HCT116 (cell line): ENCODE measurements around the gene PPY. TPM values are rescaled to one million over a fixed set of nuclear protein-coding genes. Genes with fewer than 3 reads are reported as not detected.

Source experiments
- ATAC-seq: fragments of 200-7000 bp; cut with Tn5 transposase; 2 replicates; pipeline ENCODE4 v1.9.1; 2020; ENCODE audit warnings: mild to moderate bottlenecking, moderate library complexity
- BruUV-seq: library from RNA; stranded (reverse); fragments of 400-500 nt; replicated peaks from 2 replicates; lab custom pipeline; 2021; lab: Mats Ljungman, UMichigan
- CTCF ChIA-PET: fragments of 300-600 bp; sonication (Branson Sonifier 250); formaldehyde crosslinking; loops from one replicate; lab custom pipeline; 2021; ENCODE audit warnings: antibody characterized with exemption; lab: Charles Lee
- POLR2A ChIA-PET: fragments of 300-600, 350-600 bp; sonication (Branson Sonifier 250); formaldehyde crosslinking; loops from one replicate; lab custom pipeline; 2021; ENCODE audit warnings: antibody characterized with exemption; lab: Charles Lee
- RAD21 ChIA-PET, 2 experiments: fragments of 300-600 bp; sonication (Branson Sonifier 250); formaldehyde crosslinking; loops; one replicate each; lab custom pipeline; 2023; ENCODE audit warnings: low total read pairs in 2 of 2; ENCODE audit not compliant: uncharacterized antibody in 2 of 2, unreplicated experiment in 2 of 2, low non-redundant PET in 1 of 2; lab: Charles Lee
- DNase-seq: peaks from one replicate; pipeline ENCODE4 v3.0.0-alpha.2; 2010; ENCODE audit warnings: low read depth, low spot score
- H2AFZ ChIP-seq: fragments of 200-600 bp; shearing (Covaris generic), sonication (generic); 2 replicates; pipeline ENCODE4 v1.6.1; 2017; ENCODE audit warnings: low read depth, mixed run types, mixed read lengths, antibody characterized with exemption, low read length; ENCODE audit not compliant: poor library complexity, severe bottlenecking
- H3K27ac ChIP-seq: 2 replicates; pipeline ENCODE4 v1.5.1; 2012; ENCODE audit warnings: low read depth, low read length
- H3K27me3 ChIP-seq: fragments of 200-600 bp; sonication (generic); 2 replicates; pipeline ENCODE4 v1.6.1; 2016; ENCODE audit warnings: mixed run types, low read length, mixed read lengths; ENCODE audit not compliant: insufficient read depth
- H3K36me3 ChIP-seq, 2 experiments: fragments of 200-500 bp in 1 of 2; fragments of 200-600 bp in 1 of 2; sonication (Bioruptor generic) in 1 of 2; sonication (generic) in 1 of 2; 2 replicates each; pipeline versions ENCODE4 v1.5.1 to v1.6.1; 2014 to 2016; ENCODE audit warnings: low read length in 2 of 2, inconsistent platforms in 1 of 2, mixed read lengths in 1 of 2, mixed run types in 1 of 2; ENCODE audit not compliant: insufficient read depth in 2 of 2, control insufficient read depth in 1 of 2
- H3K4me1 ChIP-seq, 2 experiments: fragments of 200-600 bp in 1 of 2; sonication (generic) in 1 of 2; 2 replicates each; pipeline versions ENCODE4 v1.5.1 to v1.6.1; 2012 to 2017; ENCODE audit warnings: low read length in 2 of 2, inconsistent platforms in 1 of 2, mild to moderate bottlenecking in 1 of 2, mixed read lengths in 1 of 2, mixed run types in 1 of 2, moderate library complexity in 1 of 2; ENCODE audit not compliant: insufficient read depth in 2 of 2, control insufficient read depth in 1 of 2
- H3K4me2 ChIP-seq: fragments of 200-600 bp; sonication (generic); 2 replicates; pipeline ENCODE4 v1.6.1; 2017; ENCODE audit warnings: mixed run types, low read length, mixed read lengths
- H3K4me3 ChIP-seq, 2 experiments: fragments of 200-600 bp in 1 of 2; sonication (generic) in 1 of 2; replicated peaks in 1 of 2; 2 replicates each; pipeline ENCODE4 v1.5.1; 2011 to 2016; ENCODE audit warnings: low read length in 2 of 2, control low read depth in 1 of 2, low read depth in 1 of 2, mild to moderate bottlenecking in 1 of 2, mixed read lengths in 1 of 2, mixed run types in 1 of 2
- H3K79me2 ChIP-seq: fragments of 200-600 bp; sonication (generic); 2 replicates; pipeline ENCODE4 v1.6.1; 2017; ENCODE audit warnings: mild to moderate bottlenecking, mixed run types, low read length, moderate library complexity, mixed read lengths; ENCODE audit not compliant: insufficient read depth
- H3K9ac ChIP-seq: fragments of 200-600 bp; sonication (generic); 2 replicates; pipeline ENCODE4 v1.6.1; 2016; ENCODE audit warnings: low read length, mixed read lengths
- H3K9me2 ChIP-seq: fragments of 200-600 bp; sonication (generic), shearing (Covaris generic); 2 replicates; pipeline ENCODE4 v1.6.1; 2017; ENCODE audit warnings: mixed run types, mild to moderate bottlenecking, moderate library complexity; ENCODE audit not compliant: insufficient read depth
- H3K9me3 ChIP-seq, 2 experiments: fragments of 200-500 bp in 1 of 2; fragments of 200-600 bp in 1 of 2; sonication (Bioruptor generic) in 1 of 2; sonication (generic) in 1 of 2; 2 replicates each; pipeline ENCODE4 v1.6.1; 2014 to 2017; ENCODE audit warnings: low read length in 2 of 2, mixed read lengths in 2 of 2, inconsistent platforms in 1 of 2, low read depth in 1 of 2, mild to moderate bottlenecking in 1 of 2, mixed run types in 1 of 2, moderate library complexity in 1 of 2; ENCODE audit not compliant: control insufficient read depth in 1 of 2, insufficient read depth in 1 of 2
- H4K20me1 ChIP-seq: fragments of 200-600 bp; sonication (generic), shearing (Covaris generic); 2 replicates; pipeline ENCODE4 v1.6.1; 2017; ENCODE audit warnings: mixed run types, mild to moderate bottlenecking, moderate library complexity; ENCODE audit not compliant: insufficient read depth
- CEBPB ChIP-seq: IDR thresholded peaks from 2 replicates; pipeline ENCODE4 v1.6.1; 2012; ENCODE audit warnings: low read depth
- EZH2phosphoT487 ChIP-seq: fragments of 200-600 bp; IDR thresholded peaks from 2 replicates; pipeline ENCODE4 v1.6.1; 2018; ENCODE audit warnings: antibody characterized with exemption, borderline replicate concordance
- POLR2A ChIP-seq: IDR thresholded peaks from 2 replicates; pipeline ENCODE4 v1.7.0; 2011; ENCODE audit warnings: borderline replicate concordance; ENCODE audit not compliant: insufficient read depth, insufficient read length; ENCODE audit errors: extremely low read depth
- POLR2AphosphoS5 ChIP-seq: IDR thresholded peaks from 2 replicates; pipeline ENCODE4 v1.6.1; 2011; ENCODE audit warnings: mild to moderate bottlenecking, low read depth, low read length, moderate library complexity
- RAD21 ChIP-seq: IDR thresholded peaks from 2 replicates; pipeline ENCODE4 v1.6.1; 2012; ENCODE audit warnings: low read depth, mild to moderate bottlenecking
- SIN3A ChIP-seq: IDR thresholded peaks from 2 replicates; pipeline ENCODE4 v1.6.1; 2012; ENCODE audit warnings: low read depth
- TCF7L2 ChIP-seq: IDR thresholded peaks from 2 replicates; pipeline ENCODE4 v1.7.0; 2011; ENCODE audit warnings: borderline replicate concordance, inconsistent platforms; ENCODE audit not compliant: insufficient read depth, insufficient read length; ENCODE audit errors: extremely low read depth
- ZNF274 ChIP-seq: fragments of 200-500 bp; sonication (Bioruptor generic); IDR thresholded peaks from 2 replicates; pipeline ENCODE4 v1.6.1; 2014; ENCODE audit warnings: mild to moderate bottlenecking, low read depth, low read length, inconsistent platforms
- intact Hi-C: fragments of 100-400 bp; cut with micrococcal nuclease; formaldehyde crosslinking; loops from 2 replicates; pipeline ENCODE4 v1.10.0; 2022
- total RNA-seq: library from RNA; stranded (reverse); gene quantifications from one replicate; pipeline ENCODE4 v1.2.1, GENCODE V29; 2021; ENCODE audit not compliant: unreplicated experiment

The PPY gene
- total RNA-seq, 1 experiment from 2014 or later: not detected

DNA sequence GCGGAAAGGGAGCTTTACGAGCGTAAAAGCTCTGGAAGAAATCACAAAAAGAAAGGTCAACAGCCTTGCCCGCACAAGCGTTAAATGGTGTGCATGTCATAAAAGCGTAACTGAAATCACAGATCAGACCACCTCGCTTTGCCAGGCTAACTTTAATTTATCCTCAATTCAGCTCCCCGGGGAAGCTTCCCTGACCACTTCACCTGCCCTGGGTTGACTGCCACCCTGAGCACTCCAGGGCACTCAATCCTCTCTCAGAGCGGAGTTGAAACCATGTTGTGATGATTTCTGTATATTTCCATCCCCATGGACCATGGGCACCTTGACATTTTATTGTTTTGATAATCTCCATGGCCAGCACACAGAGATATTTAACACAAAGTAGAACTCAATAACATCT, 46.0 kb upstream of the PPY start (continued):
- TF ChIP-seq TCF7L2 (no peak), EZH2phosphoT487 (no peak), CEBPB (no peak)

DNA sequence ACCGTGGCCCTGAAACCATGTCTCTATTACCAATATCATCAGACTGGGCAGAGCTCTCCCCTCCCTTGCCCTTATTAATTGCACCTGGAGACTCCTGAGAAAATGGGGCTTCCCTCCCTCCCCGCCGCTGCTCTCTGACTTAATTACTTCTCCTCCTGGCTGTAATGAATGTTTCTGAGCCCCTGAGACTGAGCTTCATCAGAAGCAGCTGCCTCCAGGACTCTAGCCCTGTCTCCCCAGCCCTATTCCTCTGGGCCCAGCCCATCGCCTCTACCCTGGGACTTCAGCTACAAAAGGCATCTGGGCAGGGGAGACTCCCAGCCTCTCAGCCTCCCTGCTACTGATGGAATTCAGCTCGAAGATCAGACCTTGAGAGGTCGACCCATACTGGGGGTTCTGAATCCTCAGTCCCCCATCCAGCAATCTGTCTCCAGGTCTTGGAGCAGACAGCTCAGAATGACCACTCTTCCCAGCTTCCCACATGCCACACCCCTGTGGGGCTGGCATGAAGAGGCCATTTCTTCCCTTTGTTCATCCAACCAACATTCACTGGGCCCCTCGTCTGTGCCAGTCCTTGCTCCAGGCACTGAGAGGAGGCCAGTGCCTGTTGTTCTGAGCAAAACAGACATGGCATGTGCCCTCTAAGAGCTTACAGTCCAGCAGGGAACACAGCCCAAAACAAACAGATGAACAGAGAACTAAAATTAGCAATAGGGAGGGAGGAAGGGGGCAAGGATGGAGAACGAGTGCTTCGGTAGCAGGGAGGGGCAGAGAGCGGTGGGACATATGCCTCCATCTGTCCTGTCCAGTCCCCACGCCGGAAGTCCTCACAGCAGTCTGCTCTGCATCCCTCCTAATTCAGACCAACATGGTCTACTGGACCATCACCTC, 45.1 kb upstream of the PPY start:
- Histone ChIP-seq H3K9ac (no peak overlapping the region), H3K4me3 (no peak overlapping the region), H3K79me2 (no peaks in the 10 kb centered on the region), H4K20me1 (no peaks in the 10 kb centered on the region), H3K4me1 (no peaks in the 10 kb centered on the region), H3K36me3 (no peaks in the 10 kb centered on the region), H3K9me3 (no peaks in the 10 kb centered on the region), H3K27ac (no peak overlapping the region), H2AFZ (no peak overlapping the region), H3K27me3 (no peaks in the 10 kb centered on the region), H3K9me2 (no peaks in the 10 kb centered on the region), H3K4me2 (no peak overlapping the region)
- ATAC-seq (no peak), DNase-seq (no peak)
- RAD21 ChIA-PET: no interaction called here
- POLR2A ChIA-PET: no interaction called here
- TF ChIP-seq POLR2AphosphoS5: no peak
- TF ChIP-seq ZNF274: no peak
- TF ChIP-seq RAD21: no peak
- TF ChIP-seq SIN3A: no peak
- TF ChIP-seq POLR2A: no peak
- CTCF ChIA-PET: interaction anchor here (0.7 kb wide), 1 partner anchor 43 kb away, joined by 3 read pairs; no protein-coding TSS in a partner anchor
- BruUV-seq: no TSS peak
- intact Hi-C loops: no loop called here
